Gastrocnemius medialis (tissue), 4 donors: ENCODE measurements around the gene KDM3B. TPM values are rescaled to one million over a fixed set of nuclear protein-coding genes. Genes with fewer than 3 reads are reported as not detected.

Experiments used
- ATAC-seq, 2 donors: fragments of 150-250 bp; one replicate each; pipeline ENCODE4 v1.9.1; 2016
- DNase-seq, 2 donors: peaks; one replicate each; pipeline ENCODE4 v3.0.0-alpha.2; 2019
- H3K27ac ChIP-seq, 4 donors: fragments of 200-600 bp; sonication (generic); 1 replicate in 1 of 4; 2 replicates in 3 of 4; pipeline ENCODE4 v1.5.1; 2016 to 2018; ENCODE audit warnings: mild to moderate bottlenecking in 2 of 4, moderate library complexity in 1 of 4
- H3K27me3 ChIP-seq, 3 donors: fragments of 200-600 bp; sonication (generic) in 2 of 3; 1 replicate in 1 of 3; 2 replicates in 2 of 3; pipeline versions ENCODE4 v1.5.1 to v1.6.0; 2016 to 2019; ENCODE audit warnings: mild to moderate bottlenecking in 1 of 3, moderate library complexity in 1 of 3
- H3K36me3 ChIP-seq, 2 donors: fragments of 200-600 bp; sonication (generic) in 1 of 2; one replicate each; pipeline ENCODE4 v1.5.1; 2017 to 2018
- H3K4me1 ChIP-seq, 2 donors: fragments of 200-600 bp; sonication (generic) in 1 of 2; one replicate each; pipeline ENCODE4 v1.5.1; 2016 to 2017; ENCODE audit warnings: mild to moderate bottlenecking in 2 of 2
- H3K4me3 ChIP-seq, 4 donors: fragments of 200-600 bp; sonication (generic) in 3 of 4; 1 replicate in 1 of 4; 2 replicates in 3 of 4; pipeline ENCODE4 v1.5.1; 2016 to 2019; ENCODE audit warnings: mild to moderate bottlenecking in 2 of 4
- H3K9me3 ChIP-seq, 3 donors: fragments of 200-600 bp; sonication (generic) in 2 of 3; 1 replicate in 1 of 3; 2 replicates in 2 of 3; pipeline ENCODE4 v1.5.1; 2016 to 2019
- CTCF ChIP-seq, 5 experiments: fragments of 450-650 bp in 3 of 5; fragments of 200-600 bp in 2 of 5; sonication (generic) in 2 of 5; IDR thresholded peaks in 4 of 5; conservative IDR thresholded peaks in 1 of 5; 1 replicate in 4 of 5; 2 replicates in 1 of 5; pipeline ENCODE4 v1.5.1; 2016 to 2019; ENCODE audit warnings: antibody characterized with exemption in 5 of 5, mild to moderate bottlenecking in 3 of 5, moderate library complexity in 3 of 5
- POLR2A ChIP-seq, 2 donors: fragments of 450-650 bp; IDR thresholded peaks; one replicate each; pipeline ENCODE4 v1.6.1; 2017; ENCODE audit warnings: antibody characterized with exemption in 2 of 2, mild to moderate bottlenecking in 2 of 2, moderate library complexity in 2 of 2
- in situ Hi-C, 4 donors: fragments of 200-750 bp; cut with MboI; loops; one replicate each; pipeline versions ENCODE4 v1.15.0 to v1.8.0; 2017; ENCODE audit warnings: low sequenced_read_pairs in 4 of 4
- intact Hi-C: fragments of 100-400 bp; cut with DNase I; formaldehyde crosslinking; loops from one replicate; pipeline ENCODE4 v1.15.1; 2023; ENCODE audit warnings: low total_unique reads
- total RNA-seq, 4 donors: library from RNA; depleted of rRNA; stranded (reverse); fragments of >200 nt; gene quantifications; one replicate each; pipeline versions ENCODE4 v1.1.0 to v1.2.3, GENCODE V29; 2016

The KDM3B gene, protein sequence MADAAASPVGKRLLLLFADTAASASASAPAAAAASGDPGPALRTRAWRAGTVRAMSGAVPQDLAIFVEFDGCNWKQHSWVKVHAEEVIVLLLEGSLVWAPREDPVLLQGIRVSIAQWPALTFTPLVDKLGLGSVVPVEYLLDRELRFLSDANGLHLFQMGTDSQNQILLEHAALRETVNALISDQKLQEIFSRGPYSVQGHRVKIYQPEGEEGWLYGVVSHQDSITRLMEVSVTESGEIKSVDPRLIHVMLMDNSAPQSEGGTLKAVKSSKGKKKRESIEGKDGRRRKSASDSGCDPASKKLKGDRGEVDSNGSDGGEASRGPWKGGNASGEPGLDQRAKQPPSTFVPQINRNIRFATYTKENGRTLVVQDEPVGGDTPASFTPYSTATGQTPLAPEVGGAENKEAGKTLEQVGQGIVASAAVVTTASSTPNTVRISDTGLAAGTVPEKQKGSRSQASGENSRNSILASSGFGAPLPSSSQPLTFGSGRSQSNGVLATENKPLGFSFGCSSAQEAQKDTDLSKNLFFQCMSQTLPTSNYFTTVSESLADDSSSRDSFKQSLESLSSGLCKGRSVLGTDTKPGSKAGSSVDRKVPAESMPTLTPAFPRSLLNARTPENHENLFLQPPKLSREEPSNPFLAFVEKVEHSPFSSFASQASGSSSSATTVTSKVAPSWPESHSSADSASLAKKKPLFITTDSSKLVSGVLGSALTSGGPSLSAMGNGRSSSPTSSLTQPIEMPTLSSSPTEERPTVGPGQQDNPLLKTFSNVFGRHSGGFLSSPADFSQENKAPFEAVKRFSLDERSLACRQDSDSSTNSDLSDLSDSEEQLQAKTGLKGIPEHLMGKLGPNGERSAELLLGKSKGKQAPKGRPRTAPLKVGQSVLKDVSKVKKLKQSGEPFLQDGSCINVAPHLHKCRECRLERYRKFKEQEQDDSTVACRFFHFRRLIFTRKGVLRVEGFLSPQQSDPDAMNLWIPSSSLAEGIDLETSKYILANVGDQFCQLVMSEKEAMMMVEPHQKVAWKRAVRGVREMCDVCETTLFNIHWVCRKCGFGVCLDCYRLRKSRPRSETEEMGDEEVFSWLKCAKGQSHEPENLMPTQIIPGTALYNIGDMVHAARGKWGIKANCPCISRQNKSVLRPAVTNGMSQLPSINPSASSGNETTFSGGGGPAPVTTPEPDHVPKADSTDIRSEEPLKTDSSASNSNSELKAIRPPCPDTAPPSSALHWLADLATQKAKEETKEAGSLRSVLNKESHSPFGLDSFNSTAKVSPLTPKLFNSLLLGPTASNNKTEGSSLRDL (N-terminal part only)
- 100 to 1,000 TPM in 1 of 4 donors, 10 to 100 TPM in 3; 49.4 to 100 (median 74.2) TPM for total RNA-seq

DNA sequence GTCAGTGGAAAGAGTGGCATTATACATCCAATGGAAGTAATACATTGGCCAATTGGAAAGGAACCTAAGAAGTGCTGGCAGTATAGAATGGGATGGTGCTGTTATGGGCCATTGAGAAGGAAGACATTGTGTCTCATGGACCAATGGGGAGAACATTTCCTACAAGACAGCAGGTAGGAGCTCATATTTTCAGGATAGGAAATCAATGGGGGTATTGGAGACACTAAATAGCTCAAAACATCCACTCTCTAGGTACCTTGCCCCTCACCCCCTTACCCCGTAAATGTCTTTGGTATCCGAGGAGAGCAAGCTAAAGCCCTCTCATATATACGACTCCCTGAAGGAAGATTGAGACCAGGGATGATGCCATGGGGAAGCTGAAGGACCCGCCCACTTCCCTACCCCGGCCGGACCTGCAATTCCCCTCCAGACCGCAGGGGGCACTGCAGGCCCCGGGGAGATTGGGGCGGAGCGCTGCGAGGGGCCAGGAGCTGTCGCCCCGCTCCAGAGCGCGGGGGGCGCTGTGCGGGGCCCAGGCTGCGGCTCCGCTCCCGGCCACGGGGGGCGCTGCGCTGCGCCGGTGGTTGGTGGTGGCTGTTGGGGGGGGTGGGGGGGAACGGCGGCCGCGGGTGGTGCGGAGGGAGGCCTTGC is at the start of gene KDM3B:
Gene KDM3B, plus strand, starts transcription at position 615 of the 651 bp plus-strand sequence. CDS start 111 bp downstream, outside the sequence.
- H3K27ac ChIP-seq = peak within 1 kb of the TSS; percentile 89 to 98 (median 95)
- TF ChIP-seq POLR2A (IDR thresholded peaks at IDR 0.05) (no peak), CTCF (IDR thresholded peaks at IDR 0.05 in 4 of 5, conservative IDR thresholded peaks at IDR 0.05 in 1 of 5) (peak; percentile 85 to 100 (median 97))
- DNase-seq (peak; percentile 42 to 83), ATAC-seq (peak; percentile 50 to 80)
- no peaks in the 10 kb centered on the region for H3K27me3 ChIP-seq
- peaks cover 28 to 41% of the 10 kb centered on the region in 2 donors for H3K4me1 ChIP-seq
- in situ Hi-C loops = no loop called here
- H3K9me3 ChIP-seq = no peaks in the 10 kb centered on the region
- intact Hi-C loops = loop anchor here (2.0 to 5.0 kb wide), 4 partner anchors 13 to 130 kb away; partner anchors contain the start of gene FAM53C
- peaks cover 0 to 17% of the 10 kb centered on the region in 2 donors for H3K36me3 ChIP-seq
- H3K4me3 ChIP-seq = peak within 1 kb of the TSS; percentile 73 to 98 (median 91)

DNA sequence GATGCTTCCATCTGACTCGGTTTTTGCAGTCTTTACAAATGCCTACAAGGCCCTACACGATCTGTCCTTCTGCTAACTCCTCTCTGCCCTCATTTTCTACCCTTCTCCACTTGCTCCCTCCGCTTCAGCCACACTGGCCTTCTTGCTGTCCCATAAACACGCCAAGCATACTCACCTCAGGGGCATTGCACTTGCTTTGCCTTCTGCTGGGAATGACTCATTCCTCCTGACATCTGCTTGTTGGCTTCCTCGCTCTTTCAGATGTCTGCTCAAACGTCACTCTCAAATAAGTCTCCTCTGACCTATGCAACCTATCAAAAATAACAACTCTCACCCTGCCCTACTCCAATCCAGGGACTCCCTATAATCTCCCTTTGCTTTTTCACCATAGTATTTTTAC is 49.1 kb upstream of the KDM3B start:
- peaks cover 7 to 8% of the 10 kb centered on the region in 2 donors for H3K4me1 ChIP-seq
- intact Hi-C loops (no loop called here), in situ Hi-C loops (loop anchor here in 1 of 4 donors (25.0 kb wide), 1 partner anchor 109 kb away; no protein-coding TSS in a partner anchor)
- no peak for TF ChIP-seq CTCF (IDR thresholded peaks at IDR 0.05 in 4 of 5, conservative IDR thresholded peaks at IDR 0.05 in 1 of 5)
- DNase-seq = no peak
- H3K9me3 ChIP-seq = no peaks in the 10 kb centered on the region
- no peak for ATAC-seq
- no peaks in the 10 kb centered on the region for H3K36me3 ChIP-seq
- no peak overlapping the region for H3K4me3 ChIP-seq
- H3K27me3 ChIP-seq = no peaks in the 10 kb centered on the region
- no peak overlapping the region for H3K27ac ChIP-seq

DNA sequence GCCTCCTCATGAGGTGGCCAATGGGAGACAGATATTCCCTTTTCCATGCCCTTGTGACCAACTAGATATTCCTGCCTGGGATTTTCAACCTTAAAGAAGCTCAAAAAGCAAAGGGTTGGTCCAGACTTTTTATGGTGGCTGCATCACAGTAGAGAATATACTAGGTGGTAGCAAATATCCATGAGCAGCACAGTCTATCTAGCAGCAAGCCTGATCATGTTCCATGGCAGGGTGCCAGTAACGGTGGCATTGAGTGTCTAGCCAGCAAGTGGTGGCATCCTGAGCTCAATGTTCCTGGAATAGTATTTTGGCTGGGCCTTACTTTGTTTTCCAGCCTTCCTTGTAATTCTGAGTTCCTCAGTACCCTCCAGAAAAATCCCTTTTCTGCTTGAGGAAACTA is 46.7 kb upstream of the KDM3B start:
- Histone ChIP-seq H3K27ac (peak overlapping the region; percentile 55 to 77 (median 60)), H3K27me3 (no peaks in the 10 kb centered on the region), H3K9me3 (no peaks in the 10 kb centered on the region), H3K4me1 (peaks cover 7 to 8% of the 10 kb centered on the region in 2 donors), H3K36me3 (no peaks in the 10 kb centered on the region), H3K4me3 (no peak overlapping the region)
- TF ChIP-seq POLR2A (IDR thresholded peaks at IDR 0.05) (no peak), CTCF (IDR thresholded peaks at IDR 0.05 in 4 of 5, conservative IDR thresholded peaks at IDR 0.05 in 1 of 5) (peak in 3 of 5 experiments; percentile 19 to 45 (median 21))
- in situ Hi-C loops = loop anchor here in 1 of 4 donors (25.0 kb wide), 1 partner anchor 107 kb away; no protein-coding TSS in a partner anchor
- intact Hi-C loops = loop anchor here (1.0 kb wide), 1 partner anchor 106 kb away; no protein-coding TSS in a partner anchor
- ATAC-seq = peak; percentile 99 to 100
- peak; percentile 90 to 91 for DNase-seq
